ENCODE results near the gene RNF181. TPM values are rescaled to one million over a fixed set of nuclear protein-coding genes. Genes with fewer than 3 reads are reported as not detected.

The RNF181 gene
- total and polyA plus RNA-seq, 2 of the 13 experiments (the other 11 are each of a cell fraction or from before 2014, with no cell fraction given) = 224 to 578 TPM

- TF ChIP-seq THRA (CRISPR knock-in tag; IDR thresholded peaks at IDR 0.05; ENCODE audit: borderline replicate concordance) (peak; percentile 10; the same call in 1 of the 2 replicates), TCF7L2 (IDR thresholded peaks at IDR 0.05; ENCODE audit: low read depth, low read length) (no peak), AHDC1 (CRISPR knock-in tag; IDR thresholded peaks at IDR 0.05; ENCODE audit: borderline replicate concordance) (no peak), CAMTA2 (CRISPR knock-in tag; IDR thresholded peaks at IDR 0.05; ENCODE audit: borderline replicate concordance) (no peak; the same call in 1 of the 2 replicates), ZBTB7A (CRISPR knock-in tag; IDR thresholded peaks at IDR 0.05) (peak; percentile 62), ZNF710 (CRISPR knock-in tag; IDR thresholded peaks at IDR 0.05; ENCODE audit: borderline replicate concordance) (peak; percentile 89; the same call in 1 of the 2 replicates), ZBTB25 (CRISPR knock-in tag; IDR thresholded peaks at IDR 0.05) (peak; percentile 36; the same call in 1 of the 2 replicates), SNAPC5 (CRISPR knock-in tag; IDR thresholded peaks at IDR 0.05; ENCODE audit: borderline replicate concordance) (no peak), ATAD3A (CRISPR knock-in tag; IDR thresholded peaks at IDR 0.05) (no peak), ZNF629 (CRISPR knock-in tag; conservative IDR thresholded peaks at IDR 0.05) (no peak; the same call in 1 of the 2 replicates), MZF1 (CRISPR knock-in tag; IDR thresholded peaks at IDR 0.05; ENCODE audit: borderline replicate concordance) (no peak), SOX6 (IDR thresholded peaks at IDR 0.05) (no peak), SOX6 (CRISPR knock-in tag; IDR thresholded peaks at IDR 0.05) (peak; percentile 35), SMAD3 (CRISPR knock-in tag; IDR thresholded peaks at IDR 0.05) (no peak; the same call in 1 of the 2 replicates), IRF9 (CRISPR knock-in tag; IDR thresholded peaks at IDR 0.05; ENCODE audit: borderline replicate concordance) (peak; percentile 59; the same call in 1 of the 2 replicates), ZSCAN30 (CRISPR knock-in tag; IDR thresholded peaks at IDR 0.05) (no peak), KAT2B (IDR thresholded peaks at IDR 0.05; ENCODE audit: borderline replicate concordance, low read depth, low read length) (no peak)
Observed at GRCh38 chr2:85602476-85603234, 7.1 kb downstream of the RNF181 start, which contains the start of gene TMEM150A (continued).
